ENCODE measurements around the gene XIRP2. TPM values are rescaled to one million over a fixed set of nuclear protein-coding genes. Genes with fewer than 3 reads are reported as not detected.

Gene XIRP2
- total RNA-seq, 5 donors from 2014 or later (not counting 1 experiment from before 2014, with no cell fraction given): not detected

GRCh38 chr2:167134381-167135072, 246.2 kb downstream of the XIRP2 start:
- ATAC-seq (replicated peaks in 1 of 4): no peak
- WGBS (ENCODE audit: insufficient coverage): no CpG with 5 or more reads among the region's 6 CpGs
- CTCF ChIA-PET: no interaction called here
- Mint-ChIP-seq H3K36me3 (no peaks in the 10 kb centered on the region), H3K27ac (no peak overlapping the region), H3K4me3 (no peak overlapping the region), H3K9me3 (no peaks in the 10 kb centered on the region), H3K27me3 (no peaks in the 10 kb centered on the region), H3K4me1 (peaks cover 3 to 7% (median 7%) of the 10 kb centered on the region in 3 donors)
- POLR2A ChIA-PET: no interaction called here
- Histone ChIP-seq H3K27me3 (replicated peaks in 1 of 2; ENCODE audit: control insufficient read depth in 2 of 2, extremely low read depth in 1 of 2, insufficient read depth in 2 of 2, low read length in 1 of 2) (no peaks in the 10 kb centered on the region), H3K4me3 (ENCODE audit: control insufficient read depth in 1 of 2, extremely low read depth in 1 of 2, low read length in 1 of 2) (no peak overlapping the region), H3K36me3 (ENCODE audit: control insufficient read depth in 2 of 2, extremely low read depth in 1 of 2, insufficient read depth in 1 of 2, low read length in 1 of 2) (no peaks in the 10 kb centered on the region), H3K9me3 (no peaks in the 10 kb centered on the region), H3K4me1 (ENCODE audit: control insufficient read depth in 1 of 2, extremely low read depth in 1 of 2, insufficient read depth in 2 of 2, low read length in 2 of 2) (peaks cover 0 to 3% of the 10 kb centered on the region in 2 experiments), H3K27ac (ENCODE audit: low read length) (no peak overlapping the region)
- no peak for DNase-seq

DNA sequence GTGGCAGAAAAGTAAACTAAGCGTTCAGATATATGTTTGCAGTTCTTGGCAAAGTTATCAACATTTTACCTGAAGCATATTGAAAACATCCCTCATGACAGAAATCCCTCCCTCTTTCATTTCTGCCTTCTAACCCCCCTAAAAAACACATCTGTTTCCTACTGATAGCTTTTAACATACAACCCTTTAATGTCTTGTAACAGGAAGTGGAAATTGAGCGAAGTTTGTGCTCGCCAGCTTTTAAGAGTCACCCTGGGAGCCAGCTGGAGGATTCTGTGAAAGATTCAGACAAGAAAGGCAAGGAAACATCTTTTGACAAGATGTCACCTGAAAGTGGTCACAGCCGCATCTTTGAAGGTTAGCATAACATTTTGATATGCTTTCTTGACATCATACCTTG, 247.4 kb downstream of the XIRP2 start:
- Histone ChIP-seq H3K27me3 (replicated peaks in 1 of 2; ENCODE audit: control insufficient read depth in 2 of 2, extremely low read depth in 1 of 2, insufficient read depth in 2 of 2, low read length in 1 of 2) (no peaks in the 10 kb centered on the region), H3K9me3 (no peaks in the 10 kb centered on the region), H3K4me3 (ENCODE audit: control insufficient read depth in 1 of 2, extremely low read depth in 1 of 2, low read length in 1 of 2) (no peak overlapping the region), H3K36me3 (ENCODE audit: control insufficient read depth in 2 of 2, extremely low read depth in 1 of 2, insufficient read depth in 1 of 2, low read length in 1 of 2) (no peaks in the 10 kb centered on the region), H3K4me1 (ENCODE audit: control insufficient read depth in 1 of 2, extremely low read depth in 1 of 2, insufficient read depth in 2 of 2, low read length in 2 of 2) (peaks cover 0 to 3% of the 10 kb centered on the region in 2 experiments), H3K27ac (ENCODE audit: low read length) (no peak overlapping the region)
- DNase-seq (no peak), ATAC-seq (replicated peaks in 1 of 4) (peak in 1 of 4 experiments; percentile 46)
- Mint-ChIP-seq H3K9me3 (no peaks in the 10 kb centered on the region), H3K27me3 (no peaks in the 10 kb centered on the region), H3K4me3 (no peak overlapping the region), H3K4me1 (peaks cover 3 to 7% (median 7%) of the 10 kb centered on the region in 3 donors), H3K27ac (no peak overlapping the region), H3K36me3 (no peaks in the 10 kb centered on the region)
- ChIA-PET POLR2A (no interaction called here), CTCF (no interaction called here)
- 20% methylated on average over 2 of the region's 4 CpGs for WGBS (ENCODE audit: insufficient coverage)

DNA sequence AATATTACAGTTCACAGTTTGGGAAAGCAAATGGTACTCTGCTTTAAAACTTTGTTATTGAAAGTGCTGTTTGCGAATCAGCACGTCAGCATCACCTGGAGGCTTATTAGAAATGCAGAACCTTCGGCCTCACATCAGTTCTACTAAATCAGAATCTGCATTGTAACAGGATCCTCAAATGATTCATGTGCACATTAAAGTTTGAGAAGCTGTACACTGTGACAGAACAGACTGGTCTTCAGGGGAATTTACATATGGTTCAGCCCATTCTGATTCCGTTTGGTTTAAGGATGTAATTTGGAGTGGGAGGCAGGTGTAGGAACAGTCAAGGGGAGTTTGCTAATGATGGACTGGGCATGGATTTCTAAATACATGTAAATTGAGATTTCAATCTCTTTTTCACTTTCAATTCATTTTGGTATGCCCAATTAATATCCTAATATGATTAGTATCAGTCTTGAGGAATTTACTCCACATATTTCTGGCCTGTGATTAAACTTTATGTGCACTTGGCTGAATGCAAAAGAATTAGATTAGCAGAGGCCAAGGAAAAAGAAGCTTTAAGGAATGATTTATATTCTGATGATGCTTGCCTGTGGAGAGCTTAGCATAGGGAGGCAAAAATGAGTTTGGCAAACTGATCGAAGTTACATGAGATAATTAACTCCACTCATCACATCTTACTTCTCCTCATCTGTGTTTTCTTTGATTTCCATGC, 248.8 kb downstream of the XIRP2 start:
- no peak overlapping the region for H3K27ac ChIP-seq (ENCODE audit: low read length)
- no peak overlapping the region for H3K4me3 ChIP-seq (ENCODE audit: control insufficient read depth in 1 of 2, extremely low read depth in 1 of 2, low read length in 1 of 2)
- H3K36me3 Mint-ChIP-seq: no peaks in the 10 kb centered on the region
- peaks cover 0 to 3% of the 10 kb centered on the region in 2 experiments for H3K4me1 ChIP-seq (ENCODE audit: control insufficient read depth in 1 of 2, extremely low read depth in 1 of 2, insufficient read depth in 2 of 2, low read length in 2 of 2)
- H3K27me3 ChIP-seq (replicated peaks in 1 of 2; ENCODE audit: control insufficient read depth in 2 of 2, extremely low read depth in 1 of 2, insufficient read depth in 2 of 2, low read length in 1 of 2): no peaks in the 10 kb centered on the region
- peaks cover 3 to 7% (median 7%) of the 10 kb centered on the region in 3 donors for H3K4me1 Mint-ChIP-seq
- H3K4me3 Mint-ChIP-seq: no peak overlapping the region
- CTCF ChIA-PET: no interaction called here
- H3K9me3 ChIP-seq: no peaks in the 10 kb centered on the region
- 92% methylated on average over 4 of the region's 5 CpGs for WGBS (ENCODE audit: insufficient coverage)
- POLR2A ChIA-PET: no interaction called here
- H3K36me3 ChIP-seq (ENCODE audit: control insufficient read depth in 2 of 2, extremely low read depth in 1 of 2, insufficient read depth in 1 of 2, low read length in 1 of 2): no peaks in the 10 kb centered on the region
- ATAC-seq (replicated peaks in 1 of 4) (no peak), DNase-seq (no peak)
- H3K27ac Mint-ChIP-seq: no peak overlapping the region
- no peaks in the 10 kb centered on the region for H3K27me3 Mint-ChIP-seq
- H3K9me3 Mint-ChIP-seq: no peaks in the 10 kb centered on the region

GRCh38 chr2:167140330-167140729, 252.1 kb downstream of the XIRP2 start:
- Histone ChIP-seq H3K4me3 (ENCODE audit: control insufficient read depth in 1 of 2, extremely low read depth in 1 of 2, low read length in 1 of 2) (no peak overlapping the region), H3K4me1 (ENCODE audit: control insufficient read depth in 1 of 2, extremely low read depth in 1 of 2, insufficient read depth in 2 of 2, low read length in 2 of 2) (peaks cover 0 to 3% of the 10 kb centered on the region in 2 experiments), H3K27me3 (replicated peaks in 1 of 2; ENCODE audit: control insufficient read depth in 2 of 2, extremely low read depth in 1 of 2, insufficient read depth in 2 of 2, low read length in 1 of 2) (no peaks in the 10 kb centered on the region), H3K27ac (ENCODE audit: low read length) (no peak overlapping the region), H3K36me3 (ENCODE audit: control insufficient read depth in 2 of 2, extremely low read depth in 1 of 2, insufficient read depth in 1 of 2, low read length in 1 of 2) (no peaks in the 10 kb centered on the region), H3K9me3 (no peaks in the 10 kb centered on the region)
- ATAC-seq (replicated peaks in 1 of 4) (no peak), DNase-seq (no peak)
- Mint-ChIP-seq H3K27ac (no peak overlapping the region), H3K4me1 (peaks cover 3 to 6% (median 6%) of the 10 kb centered on the region in 3 donors), H3K9me3 (no peaks in the 10 kb centered on the region), H3K4me3 (no peak overlapping the region), H3K36me3 (no peaks in the 10 kb centered on the region), H3K27me3 (no peaks in the 10 kb centered on the region)
- 83% methylated on average over 3 of the region's 6 CpGs for WGBS (ENCODE audit: insufficient coverage)
- POLR2A ChIA-PET: no interaction called here
- CTCF ChIA-PET: no interaction called here

DNA sequence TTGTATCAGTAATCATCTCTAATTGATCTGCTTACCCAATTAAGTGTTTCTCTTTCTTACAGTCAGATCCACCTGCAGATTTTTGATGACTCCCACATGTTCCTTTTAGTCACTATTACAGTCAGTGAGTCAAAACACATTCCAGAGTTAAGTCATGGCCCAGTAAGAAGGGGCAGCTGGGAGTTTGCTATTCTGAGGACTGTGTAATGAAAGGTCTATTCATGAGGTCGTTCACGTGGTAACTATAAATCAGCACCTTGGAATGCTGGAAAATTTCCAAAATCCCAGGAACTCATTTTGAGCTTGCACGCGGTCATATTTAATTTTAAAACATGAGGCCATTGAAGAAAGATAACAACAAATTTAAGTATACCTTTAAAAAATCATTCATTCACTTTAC, 252.5 kb downstream of the XIRP2 start:
- POLR2A ChIA-PET: no interaction called here
- no peak overlapping the region for H3K27ac Mint-ChIP-seq
- CTCF ChIA-PET: no interaction called here
- H3K36me3 Mint-ChIP-seq: no peaks in the 10 kb centered on the region
- no CpG with 5 or more reads among the region's 4 CpGs for WGBS (ENCODE audit: insufficient coverage)
- no peaks in the 10 kb centered on the region for H3K36me3 ChIP-seq (ENCODE audit: control insufficient read depth in 2 of 2, extremely low read depth in 1 of 2, insufficient read depth in 1 of 2, low read length in 1 of 2)
- no peak overlapping the region for H3K4me3 Mint-ChIP-seq
- DNase-seq (no peak), ATAC-seq (replicated peaks in 1 of 4) (no peak)
- H3K27me3 Mint-ChIP-seq: no peaks in the 10 kb centered on the region
- H3K4me1 ChIP-seq (ENCODE audit: control insufficient read depth in 1 of 2, extremely low read depth in 1 of 2, insufficient read depth in 2 of 2, low read length in 2 of 2): peaks cover 0 to under 1% of the 10 kb centered on the region in 2 experiments
- no peaks in the 10 kb centered on the region for H3K27me3 ChIP-seq (replicated peaks in 1 of 2; ENCODE audit: control insufficient read depth in 2 of 2, extremely low read depth in 1 of 2, insufficient read depth in 2 of 2, low read length in 1 of 2)
- peaks cover under 1 to 2% (median 2%) of the 10 kb centered on the region in 3 donors for H3K4me1 Mint-ChIP-seq
- no peaks in the 10 kb centered on the region for H3K9me3 ChIP-seq
- H3K9me3 Mint-ChIP-seq: no peaks in the 10 kb centered on the region
- H3K4me3 ChIP-seq (ENCODE audit: control insufficient read depth in 1 of 2, extremely low read depth in 1 of 2, low read length in 1 of 2): no peak overlapping the region
- H3K27ac ChIP-seq (ENCODE audit: low read length): no peak overlapping the region

DNA sequence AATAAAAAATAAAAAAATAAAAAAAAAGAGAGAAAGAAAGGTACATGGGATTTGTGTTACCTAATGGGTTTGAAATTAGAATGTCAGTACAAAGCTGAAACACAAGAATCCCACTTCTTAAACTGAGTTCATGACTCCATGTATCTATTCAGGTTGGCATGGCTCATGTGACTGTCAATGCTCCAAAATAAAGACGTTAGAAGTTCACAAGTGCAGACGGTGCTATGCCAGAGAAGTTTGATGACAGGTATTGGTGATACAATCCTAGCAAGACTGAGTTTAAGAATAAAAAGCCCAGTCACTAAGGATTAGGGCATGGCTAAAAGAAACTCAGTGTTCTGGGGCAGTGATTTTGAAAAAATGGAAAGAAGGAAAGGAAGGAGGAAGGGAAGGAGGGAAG, 254.3 kb downstream of the XIRP2 start:
- H3K27me3 ChIP-seq (replicated peaks in 1 of 2; ENCODE audit: control insufficient read depth in 2 of 2, extremely low read depth in 1 of 2, insufficient read depth in 2 of 2, low read length in 1 of 2): no peaks in the 10 kb centered on the region
- no peak for DNase-seq
- no peaks in the 10 kb centered on the region for H3K36me3 ChIP-seq (ENCODE audit: control insufficient read depth in 2 of 2, extremely low read depth in 1 of 2, insufficient read depth in 1 of 2, low read length in 1 of 2)
- H3K36me3 Mint-ChIP-seq: no peaks in the 10 kb centered on the region
- no peak overlapping the region for H3K4me3 ChIP-seq (ENCODE audit: control insufficient read depth in 1 of 2, extremely low read depth in 1 of 2, low read length in 1 of 2)
- no peaks in the 10 kb centered on the region for H3K4me1 Mint-ChIP-seq
- ATAC-seq (replicated peaks in 1 of 4): no peak
- H3K4me1 ChIP-seq (ENCODE audit: control insufficient read depth in 1 of 2, extremely low read depth in 1 of 2, insufficient read depth in 2 of 2, low read length in 2 of 2): no peaks in the 10 kb centered on the region
- WGBS (ENCODE audit: insufficient coverage): 80% methylated on average over 2 of the region's 2 CpGs
- no peak overlapping the region for H3K27ac Mint-ChIP-seq
- H3K27me3 Mint-ChIP-seq: no peaks in the 10 kb centered on the region
- H3K9me3 ChIP-seq: no peaks in the 10 kb centered on the region
- no peak overlapping the region for H3K4me3 Mint-ChIP-seq
- POLR2A ChIA-PET: no interaction called here
- no peak overlapping the region for H3K27ac ChIP-seq (ENCODE audit: low read length)
- CTCF ChIA-PET: no interaction called here
- H3K9me3 Mint-ChIP-seq: no peaks in the 10 kb centered on the region
